HepG2 (cell line): ENCODE results near the gene PPP2R5C. TPM values are rescaled to one million over a fixed set of nuclear protein-coding genes. Genes with fewer than 3 reads are reported as not detected.

Experiments
- ATF3 ChIP-seq: sonication (generic); formaldehyde crosslinking; IDR thresholded peaks from 2 replicates; pipeline ENCODE4 v1.4.0; 2020; ENCODE audit warnings: missing genetic modification reagents
- ELF3 ChIP-seq: IDR thresholded peaks from 2 replicates; pipeline ENCODE4 v1.6.1; 2016; ENCODE audit warnings: missing genetic modification reagents, missing compliant biosample characterization
- HNRNPLL ChIP-seq: fragments of 200-400 bp; formaldehyde crosslinking; IDR thresholded peaks from 2 replicates; pipeline ENCODE4 v1.6.1; 2017; ENCODE audit warnings: mild to moderate bottlenecking, low read depth, low read length; ENCODE audit not compliant: poor library complexity, severe bottlenecking
- MEIS1 ChIP-seq: sonication (generic); formaldehyde crosslinking; IDR thresholded peaks from 2 replicates; pipeline ENCODE4 v1.9.0; 2021; ENCODE audit warnings: mild to moderate bottlenecking, missing genetic modification reagents, moderate library complexity, borderline replicate concordance
- MTA3 ChIP-seq: sonication (generic); formaldehyde crosslinking; IDR thresholded peaks from 2 replicates; pipeline ENCODE4 v1.4.0; 2020; ENCODE audit warnings: missing genetic modification reagents
- SRY ChIP-seq: sonication (generic); formaldehyde crosslinking; IDR thresholded peaks from 2 replicates; pipeline ENCODE4 v1.8.0; 2022; ENCODE audit warnings: mild to moderate bottlenecking, missing genetic modification reagents
- ZC3H13 ChIP-seq: sonication (generic); formaldehyde crosslinking; IDR thresholded peaks from 2 replicates; pipeline ENCODE4 v1.8.1; 2023; ENCODE audit warnings: mild to moderate bottlenecking, missing genetic modification reagents, moderate library complexity
- ZNF234 ChIP-seq: sonication (generic); formaldehyde crosslinking; conservative IDR thresholded peaks from 2 replicates; pipeline ENCODE4 v1.5.1; 2020; ENCODE audit warnings: mild to moderate bottlenecking, missing genetic modification reagents
- ZNF343 ChIP-seq: sonication (generic); formaldehyde crosslinking; IDR thresholded peaks from 2 replicates; pipeline ENCODE4 v1.4.0; 2020; ENCODE audit warnings: mild to moderate bottlenecking, missing genetic modification reagents
- ZNF383 ChIP-seq: sonication (generic); formaldehyde crosslinking; IDR thresholded peaks from 2 replicates; pipeline ENCODE4 v1.4.0; 2020; ENCODE audit warnings: missing genetic modification reagents, mild to moderate bottlenecking, borderline replicate concordance
- ZNF512B ChIP-seq: sonication (generic); formaldehyde crosslinking; IDR thresholded peaks from 2 replicates; pipeline ENCODE4 v1.5.1; 2020; ENCODE audit warnings: missing genetic modification reagents, mild to moderate bottlenecking, borderline replicate concordance
- ZNF713 ChIP-seq: sonication (generic); formaldehyde crosslinking; IDR thresholded peaks from 2 replicates; pipeline ENCODE4 v1.4.0; 2020; ENCODE audit warnings: mild to moderate bottlenecking, missing genetic modification reagents
- ZNF816 ChIP-seq: sonication (generic); formaldehyde crosslinking; IDR thresholded peaks from 2 replicates; pipeline ENCODE4 v1.8.0; 2022; ENCODE audit warnings: missing genetic modification reagents, mild to moderate bottlenecking, borderline replicate concordance
- polyA plus RNA-seq, 8 experiments: library from polyadenylated mRNA; depleted of rRNA in 3 of 8; stranded (reverse) in 7 of 8; unstranded in 1 of 8; fragments of >200 nt; fragmentation: Illumina TruSeq in 4 of 8; extraction: Trizol in 4 of 8; gene quantifications; 2 replicates each; pipeline versions ENCODE4 v1.2.1 to v1.2.3, GENCODE V29; 2011 to 2016; ENCODE audit warnings: low read depth in 4 of 8, missing spikeins in 1 of 8, mixed read lengths in 1 of 8; ENCODE audit not compliant: insufficient read depth in 1 of 8
- total RNA-seq, 5 experiments: library from RNA; depleted of rRNA; stranded (reverse); fragments of >200 nt; fragmentation: Illumina TruSeq; extraction: Trizol; gene quantifications; 2 replicates each; pipeline ENCODE4 v1.2.3, GENCODE V29; 2016; ENCODE audit warnings: low read depth in 1 of 5
- TF ChIP-seq, protein P1 (sequence below): conservative IDR thresholded peaks from 2 replicates; pipeline ENCODE4 v1.6.1; 2018; ENCODE audit warnings: missing genetic modification reagents
- TF ChIP-seq, protein P2 (sequence below): sonication (generic); formaldehyde crosslinking; IDR thresholded peaks from 2 replicates; pipeline ENCODE4 v1.9.0; 2021; ENCODE audit warnings: mild to moderate bottlenecking, missing genetic modification reagents

PPP2R5C gene
- total and polyA plus RNA-seq, 2 of the 13 experiments (the other 11 are each of a cell fraction or from before 2014, with no cell fraction given), result 74.3 to 78.5 TPM

- peak; percentile 27; the same call in 1 of the 2 replicates for TF ChIP-seq SRY (CRISPR knock-in tag)
- TF ChIP-seq MEIS1 (CRISPR knock-in tag), result no peak
- 0 out of 2 replicates have a peak, but pooled peaks have one; percentile 27 for TF ChIP-seq ZNF512B (CRISPR knock-in tag)
- TF ChIP-seq, protein P1, sequence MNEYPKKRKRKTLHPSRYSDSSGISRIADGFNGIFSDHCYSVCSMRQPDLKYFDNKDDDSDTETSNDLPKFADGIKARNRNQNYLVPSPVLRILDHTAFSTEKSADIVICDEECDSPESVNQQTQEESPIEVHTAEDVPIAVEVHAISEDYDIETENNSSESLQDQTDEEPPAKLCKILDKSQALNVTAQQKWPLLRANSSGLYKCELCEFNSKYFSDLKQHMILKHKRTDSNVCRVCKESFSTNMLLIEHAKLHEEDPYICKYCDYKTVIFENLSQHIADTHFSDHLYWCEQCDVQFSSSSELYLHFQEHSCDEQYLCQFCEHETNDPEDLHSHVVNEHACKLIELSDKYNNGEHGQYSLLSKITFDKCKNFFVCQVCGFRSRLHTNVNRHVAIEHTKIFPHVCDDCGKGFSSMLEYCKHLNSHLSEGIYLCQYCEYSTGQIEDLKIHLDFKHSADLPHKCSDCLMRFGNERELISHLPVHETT, result no peak; the same call in 1 of the 2 replicates
- 0 out of 2 replicates have a peak, but pooled peaks have one; percentile 67 for TF ChIP-seq ZNF713 (CRISPR knock-in tag)
- no peak for TF ChIP-seq ZNF234
- peak; percentile 72; the same call in 1 of the 2 replicates for TF ChIP-seq ZC3H13
- no peak for TF ChIP-seq ZNF383 (CRISPR knock-in tag)
- TF ChIP-seq ZNF816 (CRISPR knock-in tag), result no peak
- no peak; the same call in 1 of the 2 replicates for TF ChIP-seq ATF3 (CRISPR knock-in tag)
- TF ChIP-seq, protein P2, sequence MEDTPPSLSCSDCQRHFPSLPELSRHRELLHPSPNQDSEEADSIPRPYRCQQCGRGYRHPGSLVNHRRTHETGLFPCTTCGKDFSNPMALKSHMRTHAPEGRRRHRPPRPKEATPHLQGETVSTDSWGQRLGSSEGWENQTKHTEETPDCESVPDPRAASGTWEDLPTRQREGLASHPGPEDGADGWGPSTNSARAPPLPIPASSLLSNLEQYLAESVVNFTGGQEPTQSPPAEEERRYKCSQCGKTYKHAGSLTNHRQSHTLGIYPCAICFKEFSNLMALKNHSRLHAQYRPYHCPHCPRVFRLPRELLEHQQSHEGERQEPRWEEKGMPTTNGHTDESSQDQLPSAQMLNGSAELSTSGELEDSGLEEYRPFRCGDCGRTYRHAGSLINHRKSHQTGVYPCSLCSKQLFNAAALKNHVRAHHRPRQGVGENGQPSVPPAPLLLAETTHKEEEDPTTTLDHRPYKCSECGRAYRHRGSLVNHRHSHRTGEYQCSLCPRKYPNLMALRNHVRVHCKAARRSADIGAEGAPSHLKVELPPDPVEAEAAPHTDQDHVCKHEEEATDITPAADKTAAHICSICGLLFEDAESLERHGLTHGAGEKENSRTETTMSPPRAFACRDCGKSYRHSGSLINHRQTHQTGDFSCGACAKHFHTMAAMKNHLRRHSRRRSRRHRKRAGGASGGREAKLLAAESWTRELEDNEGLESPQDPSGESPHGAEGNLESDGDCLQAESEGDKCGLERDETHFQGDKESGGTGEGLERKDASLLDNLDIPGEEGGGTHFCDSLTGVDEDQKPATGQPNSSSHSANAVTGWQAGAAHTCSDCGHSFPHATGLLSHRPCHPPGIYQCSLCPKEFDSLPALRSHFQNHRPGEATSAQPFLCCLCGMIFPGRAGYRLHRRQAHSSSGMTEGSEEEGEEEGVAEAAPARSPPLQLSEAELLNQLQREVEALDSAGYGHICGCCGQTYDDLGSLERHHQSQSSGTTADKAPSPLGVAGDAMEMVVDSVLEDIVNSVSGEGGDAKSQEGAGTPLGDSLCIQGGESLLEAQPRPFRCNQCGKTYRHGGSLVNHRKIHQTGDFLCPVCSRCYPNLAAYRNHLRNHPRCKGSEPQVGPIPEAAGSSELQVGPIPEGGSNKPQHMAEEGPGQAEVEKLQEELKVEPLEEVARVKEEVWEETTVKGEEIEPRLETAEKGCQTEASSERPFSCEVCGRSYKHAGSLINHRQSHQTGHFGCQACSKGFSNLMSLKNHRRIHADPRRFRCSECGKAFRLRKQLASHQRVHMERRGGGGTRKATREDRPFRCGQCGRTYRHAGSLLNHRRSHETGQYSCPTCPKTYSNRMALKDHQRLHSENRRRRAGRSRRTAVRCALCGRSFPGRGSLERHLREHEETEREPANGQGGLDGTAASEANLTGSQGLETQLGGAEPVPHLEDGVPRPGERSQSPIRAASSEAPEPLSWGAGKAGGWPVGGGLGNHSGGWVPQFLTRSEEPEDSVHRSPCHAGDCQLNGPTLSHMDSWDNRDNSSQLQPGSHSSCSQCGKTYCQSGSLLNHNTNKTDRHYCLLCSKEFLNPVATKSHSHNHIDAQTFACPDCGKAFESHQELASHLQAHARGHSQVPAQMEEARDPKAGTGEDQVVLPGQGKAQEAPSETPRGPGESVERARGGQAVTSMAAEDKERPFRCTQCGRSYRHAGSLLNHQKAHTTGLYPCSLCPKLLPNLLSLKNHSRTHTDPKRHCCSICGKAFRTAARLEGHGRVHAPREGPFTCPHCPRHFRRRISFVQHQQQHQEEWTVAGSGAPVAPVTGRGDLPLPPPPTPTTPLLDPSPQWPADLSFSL (CRISPR knock-in tag), result no peak
- no peak for TF ChIP-seq ZNF343 (CRISPR knock-in tag)
- TF ChIP-seq HNRNPLL, result no peak
- 0 out of 2 replicates have a peak, but pooled peaks have one; percentile 13 for TF ChIP-seq ELF3 (CRISPR knock-in tag)
- no peak for TF ChIP-seq MTA3 (CRISPR knock-in tag)
Observed at GRCh38 chr14:101761032-101761880, at the start of gene PPP2R5C (continued).
